NT2/D1 (cell line): ENCODE results near the gene NDUFS6.

Source experiments
- SUZ12 ChIP-seq: IDR thresholded peaks from 2 replicates; pipeline ENCODE4 v1.6.1; 2011; ENCODE audit not compliant: insufficient read length, insufficient read depth; ENCODE audit errors: extremely low read depth
- YY1 ChIP-seq: IDR thresholded peaks from 2 replicates; pipeline ENCODE4 v1.6.1; 2011; ENCODE audit not compliant: insufficient read length, insufficient read depth
- ZNF274 ChIP-seq: IDR thresholded peaks from 2 replicates; pipeline ENCODE4 v1.6.1; 2011; ENCODE audit warnings: mild to moderate bottlenecking, low read depth, low read length

DNA sequence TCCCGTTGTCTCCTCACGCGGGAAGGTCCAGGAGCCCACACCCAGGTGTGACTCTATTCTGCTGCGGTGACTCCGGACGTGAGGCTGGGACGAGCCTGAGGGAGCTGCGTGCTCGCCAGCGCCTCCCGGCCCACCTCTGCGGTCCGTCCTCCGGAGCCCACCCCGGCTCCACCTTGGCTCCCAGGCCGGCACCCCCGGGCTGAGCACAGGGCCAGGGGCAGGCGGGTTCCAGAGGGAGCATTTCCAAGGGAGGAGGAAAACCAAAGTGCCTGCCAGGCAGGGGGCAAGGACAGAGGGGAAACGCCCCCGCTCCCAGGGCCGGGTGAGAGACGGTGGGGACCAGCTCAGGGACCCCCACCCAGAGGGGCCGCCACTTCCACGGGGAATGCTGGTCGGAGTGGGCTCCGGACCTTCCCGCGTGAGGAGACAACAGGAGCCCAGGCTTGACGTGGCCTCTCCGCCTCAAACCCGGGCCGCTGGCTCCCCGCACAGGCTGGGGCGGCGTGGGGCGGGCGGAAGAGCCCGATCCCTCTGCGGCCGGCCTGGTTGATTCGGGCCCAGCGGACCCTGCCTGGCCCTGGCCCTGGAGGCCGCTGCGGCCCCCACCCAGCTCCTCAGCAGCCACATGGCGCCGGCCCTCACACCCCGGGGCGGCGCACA is 55.5 kb downstream of the NDUFS6 start:
- TF ChIP-seq ZNF274, result no peak
- no peak for TF ChIP-seq SUZ12
- no peak for TF ChIP-seq YY1
